Testis (tissue), 2 donors: ENCODE measurements around the gene SGTB.

ENCODE experiments used
- CTCF ChIP-seq, 3 experiments: fragments of 450-650 bp in 2 of 3; fragments of 200-600 bp in 1 of 3; sonication (generic) in 1 of 3; IDR thresholded peaks; one replicate each; pipeline ENCODE4 v1.5.1; 2016 to 2019; ENCODE audit warnings: antibody characterized with exemption in 3 of 3, mild to moderate bottlenecking in 2 of 3, moderate library complexity in 1 of 3
- POLR2A ChIP-seq: fragments of 450-650 bp; IDR thresholded peaks from one replicate; pipeline ENCODE4 v1.6.1; 2017; ENCODE audit warnings: antibody characterized with exemption, mild to moderate bottlenecking, moderate library complexity

GRCh38 chr5:65674749-65675148 lies 47.2 kb downstream of the SGTB start:
- no peak for TF ChIP-seq CTCF (IDR thresholded peaks at IDR 0.05)
- no peak for TF ChIP-seq POLR2A
